H9 (cell line): ENCODE measurements around the gene MBD3L4. TPM values are rescaled to one million over a fixed set of nuclear protein-coding genes. Genes with fewer than 3 reads are reported as not detected.

Source experiments
- DNase-seq: peaks from one replicate; pipeline ENCODE4 v3.0.0-alpha.2; 2017
- H2AFZ ChIP-seq: one replicate; pipeline ENCODE4 v1.6.1; 2013; ENCODE audit warnings: mild to moderate bottlenecking, low read length, control low read depth, moderate library complexity
- H2AK5ac ChIP-seq: 2 replicates; pipeline ENCODE4 v1.6.1; 2013; ENCODE audit warnings: low read length, control low read depth, mixed read lengths; ENCODE audit not compliant: insufficient read length
- H2BK120ac ChIP-seq: one replicate; pipeline ENCODE4 v1.6.1; 2013; ENCODE audit warnings: low read depth, mild to moderate bottlenecking, low read length, control low read depth, inconsistent platforms; ENCODE audit not compliant: poor library complexity, severe bottlenecking
- H2BK12ac ChIP-seq: 2 replicates; pipeline ENCODE4 v1.6.1; 2013; ENCODE audit warnings: low read length, control low read depth, mixed read lengths, low read depth; ENCODE audit not compliant: insufficient read length
- H2BK15ac ChIP-seq: 2 replicates; pipeline ENCODE4 v1.6.1; 2013; ENCODE audit warnings: low read depth, low read length, control low read depth
- H2BK20ac ChIP-seq: one replicate; pipeline ENCODE4 v1.6.1; 2013; ENCODE audit warnings: low read depth, mild to moderate bottlenecking, low read length, control low read depth, inconsistent platforms; ENCODE audit not compliant: poor library complexity, severe bottlenecking
- H2BK5ac ChIP-seq: 2 replicates; pipeline ENCODE4 v1.6.1; 2013; ENCODE audit warnings: low read length, control low read depth, mixed read lengths; ENCODE audit not compliant: insufficient read length
- H3K14ac ChIP-seq: 2 replicates; pipeline ENCODE4 v1.6.1; 2013; ENCODE audit warnings: low read length, control low read depth; ENCODE audit not compliant: insufficient read depth
- H3K18ac ChIP-seq: 2 replicates; pipeline ENCODE4 v1.6.1; 2013; ENCODE audit warnings: low read depth, mild to moderate bottlenecking, mixed read lengths, low read length, control low read depth; ENCODE audit not compliant: insufficient read length
- H3K23ac ChIP-seq: 2 replicates; pipeline ENCODE4 v1.6.1; 2013; ENCODE audit warnings: low read length, control low read depth, mixed read lengths, low read depth; ENCODE audit not compliant: insufficient read length
- H3K23me2 ChIP-seq: 2 replicates; pipeline ENCODE4 v1.6.1; 2013; ENCODE audit warnings: low read depth, mild to moderate bottlenecking, mixed read lengths, low read length, control low read depth; ENCODE audit not compliant: insufficient read length, poor library complexity, severe bottlenecking
- H3K27ac ChIP-seq: 2 replicates; pipeline ENCODE4 v1.5.1; 2013; ENCODE audit warnings: low read length, control low read depth, mixed read lengths, low read depth; ENCODE audit not compliant: insufficient read length
- H3K27me3 ChIP-seq: 2 replicates; pipeline ENCODE4 v1.6.1; 2013; ENCODE audit warnings: low read length, control low read depth, inconsistent platforms; ENCODE audit not compliant: insufficient read depth
- H3K4ac ChIP-seq: 2 replicates; pipeline ENCODE4 v1.6.1; 2013; ENCODE audit warnings: low read depth, mild to moderate bottlenecking, control low read depth, inconsistent platforms, low read length, moderate library complexity
- H3K4me1 ChIP-seq: 2 replicates; pipeline ENCODE4 v1.6.1; 2013; ENCODE audit warnings: low read length, control low read depth, inconsistent platforms; ENCODE audit not compliant: insufficient read depth
- H3K4me2 ChIP-seq: 2 replicates; pipeline ENCODE4 v1.6.1; 2013; ENCODE audit warnings: low read length, control low read depth, mixed read lengths; ENCODE audit not compliant: insufficient read length, insufficient read depth
- H3K56ac ChIP-seq: 2 replicates; pipeline ENCODE4 v1.6.1; 2013; ENCODE audit warnings: low read depth, mild to moderate bottlenecking, mixed read lengths, low read length, control low read depth; ENCODE audit not compliant: insufficient read length
- H3K79me1 ChIP-seq: 2 replicates; pipeline ENCODE4 v1.6.1; 2013; ENCODE audit warnings: low read depth, mild to moderate bottlenecking, moderate library complexity, low read length, control low read depth, inconsistent platforms; ENCODE audit not compliant: insufficient read depth, poor library complexity, severe bottlenecking
- H3K79me2 ChIP-seq: 2 replicates; pipeline ENCODE4 v1.6.1; 2013; ENCODE audit warnings: low read length, control low read depth, inconsistent platforms; ENCODE audit not compliant: insufficient read depth
- H3K9ac ChIP-seq: 2 replicates; pipeline ENCODE4 v1.6.1; 2013; ENCODE audit warnings: low read length, control low read depth, mixed read lengths; ENCODE audit not compliant: insufficient read length; ENCODE audit errors: extremely low read depth
- H3K9me3 ChIP-seq: one replicate; pipeline ENCODE4 v1.6.1; 2013; ENCODE audit warnings: low read depth, low read length, inconsistent platforms; ENCODE audit not compliant: control insufficient read depth
- H3T11ph ChIP-seq: one replicate; pipeline ENCODE4 v1.6.1; 2013; ENCODE audit warnings: mild to moderate bottlenecking, low read length, control low read depth, inconsistent platforms
- H4K20me1 ChIP-seq: one replicate; pipeline ENCODE4 v1.6.1; 2013; ENCODE audit not compliant: control insufficient read depth, insufficient read length, insufficient read depth
- H4K5ac ChIP-seq: 2 replicates; pipeline ENCODE4 v1.6.1; 2013; ENCODE audit warnings: low read depth, mild to moderate bottlenecking, mixed read lengths, low read length, control low read depth; ENCODE audit not compliant: insufficient read length
- H4K8ac ChIP-seq: replicated peaks from 2 replicates; pipeline ENCODE4 v1.6.1; 2013; ENCODE audit warnings: low read length, control low read depth, mixed read lengths, low read depth; ENCODE audit not compliant: insufficient read length
- H4K91ac ChIP-seq: 2 replicates; pipeline ENCODE4 v1.6.1; 2013; ENCODE audit warnings: low read depth, mild to moderate bottlenecking, moderate library complexity, mixed read lengths, low read length, control low read depth; ENCODE audit not compliant: insufficient read length
- H3K27ac Mint-ChIP-seq, 3 experiments: 2 replicates in 2 of 3; 3 replicates in 1 of 3; pipeline ENCODE4 v1.8.0; 2020 to 2021; ENCODE audit warnings: mixed read lengths in 3 of 3, mild to moderate bottlenecking in 1 of 3, moderate library complexity in 1 of 3
- H3K27me3 Mint-ChIP-seq: 2 replicates; pipeline ENCODE4 v1.8.0; 2021; ENCODE audit warnings: low read depth, mild to moderate bottlenecking, moderate library complexity, mixed read lengths
- H3K36me3 Mint-ChIP-seq, 3 experiments: 2 replicates in 2 of 3; 3 replicates in 1 of 3; pipeline ENCODE4 v1.8.0; 2020 to 2021; ENCODE audit warnings: low read depth in 3 of 3, mixed read lengths in 3 of 3; ENCODE audit not compliant: insufficient read depth in 1 of 3
- H3K4me1 Mint-ChIP-seq, 2 experiments: 2 replicates each; pipeline ENCODE4 v1.8.0; 2020; ENCODE audit warnings: mixed read lengths in 2 of 2
- H3K4me3 Mint-ChIP-seq, 2 experiments: 2 replicates in 1 of 2; 3 replicates in 1 of 2; pipeline ENCODE4 v1.8.0; 2020 to 2021; ENCODE audit warnings: mild to moderate bottlenecking in 2 of 2, mixed read lengths in 2 of 2, moderate library complexity in 1 of 2
- H3K9me3 Mint-ChIP-seq, 2 experiments: 2 replicates in 1 of 2; 3 replicates in 1 of 2; pipeline ENCODE4 v1.8.0; 2020; ENCODE audit warnings: mild to moderate bottlenecking in 2 of 2, mixed read lengths in 2 of 2, moderate library complexity in 1 of 2
- CTCF ChIP-seq: fragments of 200-600 bp; sonication (generic); conservative IDR thresholded peaks from 3 replicates; pipeline ENCODE4 v1.8.0; 2021; ENCODE audit warnings: antibody characterized with exemption, mild to moderate bottlenecking
- WGBS: extraction: QIAGEN DNeasy Blood & Tissue Kit; methylation state at CpG from one replicate; pipeline ENCODE4 v1.1.7; 2013; ENCODE audit warnings: missing lambda C conversion rate, low lambda C conversion rate, mixed read lengths; ENCODE audit not compliant: insufficient read length; ENCODE audit errors: extremely low coverage; 5-methylcytosine and 5-hydroxymethylcytosine counted together
- total RNA-seq: library from RNA; stranded (reverse); gene quantifications from 2 replicates; pipeline ENCODE4 v1.2.1, GENCODE V29; 2021

MBD3L4 gene
- total RNA-seq, 1 experiment from 2014 or later, result not detected

- Histone ChIP-seq H3K27ac (no peak overlapping the region), H2BK5ac (no peak overlapping the region), H3K56ac (no peak overlapping the region), H3K4me1 (no peaks in the 10 kb centered on the region), H3K18ac (no peak overlapping the region), H2BK12ac (no peak overlapping the region), H4K5ac (no peak overlapping the region), H3T11ph (no peak overlapping the region), H2BK15ac (no peak overlapping the region), H3K14ac (no peak overlapping the region), H3K23ac (no peak overlapping the region), H3K4me2 (peak overlapping the region; percentile 77), H2AK5ac (no peak overlapping the region), H4K8ac (no peak overlapping the region), H3K23me2 (peaks cover 7% of the 10 kb centered on the region), H4K20me1 (no peaks in the 10 kb centered on the region), H2BK20ac (no peak overlapping the region), H3K79me1 (no peaks in the 10 kb centered on the region), H3K27me3 (no peaks in the 10 kb centered on the region), H3K4ac (no peak overlapping the region), H2AFZ (no peak overlapping the region), H3K9ac (peak overlapping the region; percentile 71), H3K9me3 (no peaks in the 10 kb centered on the region), H3K79me2 (no peaks in the 10 kb centered on the region), H2BK120ac (no peak overlapping the region), H4K91ac (no peak overlapping the region)
- H3K36me3 Mint-ChIP-seq, result peaks cover 32 to 43% (median 33%) of the 10 kb centered on the region in 3 experiments
- peaks cover 0 to 3% of the 10 kb centered on the region in 2 experiments; a peak in 2 of 4 replicates for H3K4me1 Mint-ChIP-seq
- DNase-seq, result no peak
- no peak for TF ChIP-seq CTCF
- no peak overlapping the region for H3K27ac Mint-ChIP-seq
- no peaks in the 10 kb centered on the region for H3K27me3 Mint-ChIP-seq
- no CpG with 5 or more reads among the region's 12 CpGs for WGBS
- H3K9me3 Mint-ChIP-seq, result peaks cover 32 to 34% of the 10 kb centered on the region in 2 experiments
- H3K4me3 Mint-ChIP-seq, result peak overlapping the region; percentile 91 to 94
These were observed 29.9 kb upstream of the MBD3L4 start for GRCh38 chr19:7069904-7070226.
